ENCODE results near the gene VWA1. TPM values are rescaled to one million over a fixed set of nuclear protein-coding genes. Genes with fewer than 3 reads are reported as not detected.

Gene VWA1
- total and polyA plus RNA-seq, 2 of the 4 experiments (the other 2 are of a cell fraction), result 1.1 to 6.1 TPM

- ATAC-seq (ENCODE audit: low read depth), result no peak
These were observed 9.6 kb upstream of the VWA1 start for GRCh38 chr1:1425753-1426495.

More at GRCh38 chr1:1425753-1426495, 9.6 kb upstream of the VWA1 start:
- no peak overlapping the region for H2BK5ac ChIP-seq (ENCODE audit: low read depth, low read length, poor library complexity, severe bottlenecking)
- H3K9me3 ChIP-seq (ENCODE audit: control insufficient read depth, insufficient read depth, low read length), result no peaks in the 10 kb centered on the region
- H2BK20ac ChIP-seq (ENCODE audit: low read depth, low read length), result no peak overlapping the region
- H2BK120ac ChIP-seq (ENCODE audit: low read depth, low read length), result no peak overlapping the region
- no peak overlapping the region for H4K5ac ChIP-seq (ENCODE audit: low read depth, low read length)
- H3K9me1 ChIP-seq (ENCODE audit: insufficient read depth, low read length), result no peaks in the 10 kb centered on the region
- WGBS, 2 experiments (ENCODE audit: extremely low coverage in 2 of 2, insufficient read length in 1 of 2), result 68% methylated on average over 10 of the region's 33 CpGs; no CpG with 5 or more reads in 1 of the 2 experiments
- intact Hi-C loops (cut with micrococcal nuclease), result no loop called here
- ChIA-PET CTCF (interaction anchor here (1.3 kb wide), 1 partner anchor 15 kb away, joined by 4 read pairs; no protein-coding TSS in a partner anchor), POLR2A (ENCODE audit: unreplicated experiment) (no interaction called here)
- H3K56ac ChIP-seq (ENCODE audit: extremely low read depth, insufficient read depth, low read length), result no peak overlapping the region
- dilution Hi-C loops (cut with HindIII; ENCODE audit: low sequenced_read_pairs, unreplicated experiment), result no loop called here
- peaks cover 12% of the 10 kb centered on the region for H3K4me1 ChIP-seq (ENCODE audit: control insufficient read depth, insufficient read depth, low read length)
- no peak overlapping the region for H2AFZ ChIP-seq (replicated peaks; ENCODE audit: low read length, poor library complexity)
- DNase-seq, result no peak
- no peak overlapping the region for H3K4me2 ChIP-seq (ENCODE audit: low read depth, low read length)
- no peaks in the 10 kb centered on the region for H3K79me1 ChIP-seq (ENCODE audit: low read depth in 1 of 2, low read length in 2 of 2)
- no peak overlapping the region for H3K14ac ChIP-seq (replicated peaks; ENCODE audit: low read depth, low read length)
- H3K36me3 ChIP-seq (ENCODE audit: control insufficient read depth, insufficient read depth, low read length), result no peaks in the 10 kb centered on the region
- BruUV-seq (replicated peaks), result no TSS peak
- no peak overlapping the region for H3K27ac ChIP-seq (ENCODE audit: insufficient read depth, low read length)
- H3K4me3 ChIP-seq (ENCODE audit: insufficient read depth, low read depth, low read length), result no peak overlapping the region
- H2AK9ac ChIP-seq (replicated peaks; ENCODE audit: low read depth, low read length, poor library complexity), result peak overlapping the region; percentile 3
- in situ Hi-C loops (cut with MboI; ENCODE audit: low sequenced_read_pairs), result no loop called here
- no peak overlapping the region for H3K18ac ChIP-seq (ENCODE audit: low read depth, low read length)
- no peak overlapping the region for H3K9ac ChIP-seq (ENCODE audit: low read depth, low read length)
- no peak overlapping the region for H3K23ac ChIP-seq (ENCODE audit: low read depth, low read length)
- H4K8ac ChIP-seq (ENCODE audit: low read depth in 2 of 2, low read length in 2 of 2), result no peak overlapping the region
- no peaks in the 10 kb centered on the region for H4K20me1 ChIP-seq (ENCODE audit: insufficient read depth, low read length)
- H3K27me3 ChIP-seq (ENCODE audit: control insufficient read depth, insufficient read depth, low read length), result no peaks in the 10 kb centered on the region
- H3K4ac ChIP-seq (ENCODE audit: low read depth, low read length), result no peak overlapping the region
- TF ChIP-seq CTCF (conservative IDR thresholded peaks at IDR 0.05; ENCODE audit: low read depth, low read length) (no peak), RCOR1 (IDR thresholded peaks at IDR 0.05; ENCODE audit: insufficient replicate concordance, low read length) (no peak), MAFK (IDR thresholded peaks at IDR 0.05; ENCODE audit: low read depth, low read length) (no peak), MAZ (IDR thresholded peaks at IDR 0.05; ENCODE audit: borderline replicate concordance, low read depth, low read length) (no peak), RFX5 (IDR thresholded peaks at IDR 0.05; ENCODE audit: low read depth, low read length) (no peak), CEBPB (IDR thresholded peaks at IDR 0.05; ENCODE audit: low read depth, low read length) (no peak), FOS (IDR thresholded peaks at IDR 0.05; ENCODE audit: low read depth, low read length) (no peak), BHLHE40 (IDR thresholded peaks at IDR 0.05; ENCODE audit: low read depth, low read length) (no peak)
- TF ChIP-seq, protein P1, sequence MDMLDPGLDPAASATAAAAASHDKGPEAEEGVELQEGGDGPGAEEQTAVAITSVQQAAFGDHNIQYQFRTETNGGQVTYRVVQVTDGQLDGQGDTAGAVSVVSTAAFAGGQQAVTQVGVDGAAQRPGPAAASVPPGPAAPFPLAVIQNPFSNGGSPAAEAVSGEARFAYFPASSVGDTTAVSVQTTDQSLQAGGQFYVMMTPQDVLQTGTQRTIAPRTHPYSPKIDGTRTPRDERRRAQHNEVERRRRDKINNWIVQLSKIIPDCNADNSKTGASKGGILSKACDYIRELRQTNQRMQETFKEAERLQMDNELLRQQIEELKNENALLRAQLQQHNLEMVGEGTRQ (IDR thresholded peaks at IDR 0.05; ENCODE audit: low read depth, low read length), result no peak
- H2BK15ac ChIP-seq (ENCODE audit: low read depth, low read length), result no peak overlapping the region
- H2AK5ac ChIP-seq (ENCODE audit: low read depth, low read length), result no peak overlapping the region
- H4K91ac ChIP-seq (ENCODE audit: insufficient read depth, low read depth, low read length), result no peak overlapping the region

All from IMR-90 (cell line).